ENCODE measurements around the gene ALDH1A3.

The ALDH1A3 gene

GRCh38 chr15:100959066-100960050 lies 79.7 kb downstream of the ALDH1A3 start:
- no peak overlapping the region for H3K27ac ChIP-seq (ENCODE audit: low read depth, low read length)
- no peaks in the 10 kb centered on the region; the same call in 1 of the 2 replicates for H3K4me1 ChIP-seq (ENCODE audit: control insufficient read depth, insufficient read depth, low read length)
- H3K4me3 ChIP-seq (ENCODE audit: low read depth, low read length), result no peak overlapping the region
- H3K9me3 ChIP-seq (ENCODE audit: control insufficient read depth, insufficient read depth, low read depth, low read length), result no peaks in the 10 kb centered on the region
- no peak overlapping the region for H3K9ac ChIP-seq (ENCODE audit: low read length)
- no peaks in the 10 kb centered on the region for H3K36me3 ChIP-seq (ENCODE audit: control insufficient read depth, insufficient read depth, low read length)
- H3K27me3 ChIP-seq (ENCODE audit: control insufficient read depth, insufficient read depth, low read length), result no peaks in the 10 kb centered on the region
